Amniotic epithelial cell (primary cell): ENCODE results near the gene COL23A1.

ENCODE experiments used
- DNase-seq: peaks from one replicate; pipeline ENCODE4 v3.0.0-alpha.2; 2010; ENCODE audit warnings: low read depth

Gene COL23A1

DNA sequence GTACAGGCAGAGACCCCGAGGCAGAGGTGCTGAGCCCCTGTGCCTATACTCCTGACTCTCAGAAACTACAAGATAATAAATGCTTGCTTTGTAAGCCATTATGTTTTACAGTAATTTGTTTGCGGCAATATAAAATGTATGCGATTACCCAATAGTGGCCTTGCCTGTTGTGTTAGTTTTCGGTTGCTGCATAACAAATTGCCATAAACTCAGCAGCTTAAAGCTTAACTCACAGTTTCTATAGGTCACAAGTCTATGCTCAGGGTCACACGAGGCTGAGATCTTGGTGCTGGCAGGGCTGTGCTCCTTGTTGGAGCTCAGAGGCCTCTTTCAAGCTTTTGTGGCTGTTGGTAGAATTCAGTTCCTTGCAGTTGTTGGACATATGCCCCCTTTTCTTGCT lies 114.8 kb downstream of the COL23A1 start:
- no peak for DNase-seq

DNA sequence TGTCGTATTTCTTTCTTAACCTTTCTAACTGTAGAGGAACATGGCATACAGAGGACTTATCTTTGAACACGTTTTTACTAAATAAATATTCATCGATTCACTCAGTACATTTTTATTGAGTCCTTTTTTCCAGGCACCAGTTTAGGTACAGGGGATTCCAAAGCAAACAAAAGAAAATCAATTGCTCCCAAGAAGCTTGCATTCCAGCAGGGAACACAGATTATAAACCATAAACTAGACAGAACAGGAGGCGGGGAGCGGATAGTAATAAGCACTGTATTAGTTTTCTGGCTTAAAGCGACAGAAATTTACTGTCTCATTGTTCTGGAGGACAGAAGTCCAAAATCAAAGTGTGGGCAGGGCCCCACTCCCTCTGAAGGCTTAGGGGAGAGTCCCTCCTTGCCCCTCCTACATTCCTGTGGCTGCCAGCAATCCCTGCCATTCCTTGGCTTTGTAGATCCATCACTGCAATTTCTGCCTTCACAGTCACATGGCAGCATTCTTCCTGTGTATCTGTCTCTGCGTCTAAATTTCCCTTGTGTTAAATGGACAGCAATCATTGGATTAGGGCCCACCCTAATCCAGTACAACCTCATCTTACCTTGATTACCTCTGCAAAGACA lies 115.5 kb downstream of the COL23A1 start:
- no peak for DNase-seq

DNA sequence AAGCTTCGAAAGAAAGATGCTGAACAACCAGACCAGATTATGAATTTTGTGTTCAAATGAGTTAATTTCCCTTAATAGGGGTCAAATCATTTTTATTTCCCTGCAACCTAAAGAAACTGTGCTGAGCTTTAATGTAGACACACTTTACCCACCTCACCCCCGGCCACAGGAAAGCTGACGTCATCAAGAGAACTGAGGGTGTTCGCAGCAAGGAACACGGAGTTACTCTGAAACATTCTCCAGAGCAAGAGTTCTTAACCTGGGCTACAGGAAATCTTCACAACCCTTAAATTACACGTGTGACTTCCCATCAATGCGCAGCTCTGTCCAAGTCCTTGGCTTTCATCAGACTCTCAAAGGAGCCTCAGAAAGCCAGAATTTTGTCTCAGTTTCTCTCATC lies 116.3 kb downstream of the COL23A1 start:
- DNase-seq, result no peak

DNA sequence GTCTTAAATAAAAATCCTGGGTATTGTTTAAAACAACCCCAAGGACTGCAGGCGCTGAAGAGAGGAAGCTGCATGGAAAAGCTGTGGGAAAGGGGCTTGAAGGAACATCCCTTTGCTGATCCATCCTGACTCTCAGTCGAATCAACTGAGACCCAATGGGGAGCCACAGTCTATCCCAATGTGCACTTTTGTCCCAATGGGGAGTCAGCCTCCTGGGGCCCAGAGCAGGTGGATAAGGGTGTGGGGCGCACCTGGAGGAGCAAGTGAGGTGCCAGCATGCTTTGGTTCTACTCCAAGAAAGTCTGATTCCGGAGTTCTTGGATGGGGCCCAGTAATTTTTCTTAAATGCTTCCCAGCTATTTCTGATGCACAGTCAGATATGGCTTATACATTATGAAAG lies 118.1 kb downstream of the COL23A1 start:
- no peak for DNase-seq

DNA sequence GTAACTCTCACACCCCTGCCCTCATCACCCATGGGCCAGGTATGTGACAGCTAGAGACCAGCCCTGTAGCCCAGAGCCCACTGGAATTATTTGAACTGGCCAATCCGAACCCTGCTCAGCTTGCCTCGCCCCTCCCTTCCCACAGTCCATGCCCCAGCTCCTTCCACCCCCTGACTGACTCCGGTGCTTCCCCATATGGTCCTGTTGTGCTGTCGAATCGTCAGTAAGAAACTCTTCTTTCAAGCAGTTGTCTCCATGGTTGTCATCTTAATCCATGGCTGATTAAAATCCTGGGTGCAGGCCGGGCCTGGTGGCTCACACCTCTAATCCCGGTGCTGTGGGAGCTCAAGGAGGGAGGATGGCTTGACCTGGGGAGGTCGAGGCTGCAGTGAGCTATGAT lies 118.5 kb downstream of the COL23A1 start:
- DNase-seq, result no peak

DNA sequence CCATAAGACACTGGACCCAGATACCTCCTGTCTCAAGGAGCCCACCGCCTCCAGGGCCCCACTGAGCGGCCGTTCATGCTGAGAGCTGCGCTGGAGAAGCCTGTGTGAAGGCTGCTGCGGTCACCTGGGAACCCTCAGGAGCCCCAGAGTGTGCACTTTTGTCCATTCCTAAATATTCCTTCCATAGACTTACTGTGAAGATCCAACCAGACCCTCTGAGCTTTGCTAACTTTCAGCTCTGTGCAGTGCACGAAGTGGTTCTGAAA lies 119.5 kb downstream of the COL23A1 start:
- DNase-seq, result no peak

DNA sequence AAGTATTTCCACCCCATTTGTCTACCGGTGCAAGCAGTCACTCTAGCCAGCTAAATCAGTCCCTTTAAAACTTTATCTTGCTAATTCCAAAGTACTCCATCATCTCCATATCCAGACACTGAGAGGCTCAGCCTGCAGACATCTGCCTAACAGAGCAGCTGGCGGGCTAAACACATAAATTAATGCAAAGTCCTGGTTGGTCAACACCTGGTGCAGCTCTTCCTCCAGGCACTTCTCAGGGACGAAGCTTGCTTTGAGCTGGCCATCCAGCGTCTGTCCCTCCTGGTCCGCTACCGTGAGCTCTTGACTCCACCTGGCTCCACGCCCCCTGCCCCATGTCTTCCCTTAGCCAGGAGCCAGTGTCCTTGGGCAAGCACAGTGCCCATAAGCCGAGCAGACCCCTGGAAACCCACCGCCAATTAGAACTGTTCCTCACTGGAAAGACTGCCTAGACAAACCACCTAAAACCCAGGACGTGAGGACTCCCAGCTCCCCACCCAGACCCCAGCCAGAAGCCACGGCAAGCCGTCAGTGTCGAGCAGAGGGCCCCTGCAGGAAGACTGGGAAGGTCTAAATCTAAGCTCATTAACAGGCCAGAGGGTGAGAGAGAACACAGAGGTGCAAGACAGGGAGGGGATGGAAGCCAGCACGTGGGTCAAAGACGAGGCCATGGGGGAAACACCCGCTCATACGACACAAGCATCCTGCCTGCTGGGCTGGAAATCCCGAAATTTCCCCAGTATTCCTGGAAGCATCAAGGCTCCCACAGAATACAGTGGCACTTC lies 120.0 kb downstream of the COL23A1 start:
- DNase-seq, result no peak

DNA sequence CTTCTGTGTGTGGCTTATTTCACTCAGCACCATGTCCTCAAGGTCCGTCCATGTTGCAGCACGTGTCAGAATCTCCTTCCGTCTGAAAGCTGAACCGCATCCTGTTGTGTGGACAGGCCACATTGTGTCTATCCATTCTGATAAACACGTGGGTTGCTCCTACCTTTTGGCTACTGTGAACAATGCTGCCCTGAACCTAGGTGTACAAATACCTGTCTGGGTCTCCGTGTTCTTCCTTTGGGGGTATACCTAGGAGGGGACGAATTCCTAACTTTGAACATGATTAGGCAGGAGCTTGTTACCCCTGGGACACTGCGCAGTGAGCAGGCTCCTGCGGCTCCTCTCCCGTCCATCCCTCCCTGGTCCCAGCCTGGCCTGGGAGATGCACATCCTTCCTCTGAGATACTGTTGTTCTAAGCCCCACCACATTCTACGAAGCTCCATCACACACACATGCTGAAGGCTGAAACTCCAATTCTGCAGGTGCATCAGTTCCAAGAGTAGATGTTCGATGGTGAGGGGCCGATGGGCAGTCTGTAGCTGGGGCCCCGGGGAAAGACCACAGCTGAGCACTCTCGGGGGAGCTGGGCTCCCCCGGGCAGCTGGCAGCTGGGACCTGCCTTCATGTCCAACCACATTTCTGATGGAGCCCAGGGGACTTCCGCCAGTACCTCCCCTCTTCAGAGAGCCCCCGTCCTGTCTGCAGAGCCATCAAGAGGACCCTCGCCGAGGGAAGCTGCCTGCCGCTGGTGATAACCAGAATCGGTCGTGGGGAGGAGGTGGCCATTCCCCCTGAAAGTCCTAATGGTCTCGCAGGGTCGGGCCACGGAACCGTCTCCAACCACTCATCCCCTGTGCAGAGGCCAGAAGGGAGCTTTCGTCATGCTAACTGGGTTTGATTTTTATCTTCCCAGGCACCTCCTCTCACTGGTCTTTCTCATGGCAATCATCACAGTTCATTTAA lies 120.9 kb downstream of the COL23A1 start:
- DNase-seq, result no peak

DNA sequence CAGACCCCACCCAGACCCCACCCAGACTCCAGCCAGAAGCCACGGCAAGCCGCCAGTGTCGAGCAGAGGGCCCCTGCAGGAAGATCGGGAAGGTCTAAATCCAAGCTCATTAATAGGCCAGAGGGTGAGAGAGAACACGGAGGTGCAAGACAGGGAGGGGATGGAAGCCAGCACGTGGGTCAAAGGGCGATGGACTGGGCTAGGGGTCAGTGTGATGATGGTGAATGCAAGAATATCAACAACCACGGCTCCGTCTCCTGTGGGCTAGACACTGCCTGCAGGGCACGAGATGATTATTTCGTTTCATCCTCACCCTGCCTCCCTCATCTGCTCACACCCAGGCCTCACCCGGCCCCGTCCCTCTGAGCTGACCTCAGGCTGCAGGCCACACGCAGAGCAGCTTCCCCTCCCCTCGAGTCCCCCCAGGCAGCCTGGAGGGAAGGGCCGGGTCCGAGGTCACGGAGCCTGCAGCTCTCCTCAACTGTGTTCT lies 122.0 kb downstream of the COL23A1 start:
- no peak for DNase-seq

DNA sequence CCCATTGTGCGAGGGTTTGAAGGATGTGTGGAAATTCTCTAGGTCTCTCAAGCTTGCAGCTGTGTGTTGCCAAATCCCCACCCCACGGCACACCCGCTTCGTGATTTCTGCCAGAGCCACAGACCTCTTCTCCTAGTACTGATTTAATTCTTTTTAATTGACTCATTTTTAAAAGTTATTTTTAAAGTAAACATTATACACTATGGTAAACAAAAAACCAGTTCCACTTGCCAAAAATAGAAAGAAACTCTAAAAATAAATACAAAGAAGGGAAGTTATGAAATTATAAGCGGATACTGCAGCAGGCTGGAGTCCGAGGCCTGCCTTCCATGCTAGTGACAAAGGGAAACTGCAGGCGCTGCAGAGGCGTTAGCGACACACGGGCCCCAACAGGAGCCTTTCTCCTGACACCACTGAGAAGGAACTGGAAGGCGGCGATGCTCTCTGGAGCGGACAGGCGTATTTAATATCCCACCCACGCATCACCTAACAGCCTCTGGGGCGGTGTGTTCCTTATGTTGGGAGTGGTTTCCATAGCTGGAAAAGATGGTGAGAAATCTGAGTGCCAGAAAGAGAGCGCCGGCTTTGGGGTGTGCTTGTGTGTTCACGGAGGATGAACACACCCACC lies 122.5 kb downstream of the COL23A1 start:
- DNase-seq, result no peak

DNA sequence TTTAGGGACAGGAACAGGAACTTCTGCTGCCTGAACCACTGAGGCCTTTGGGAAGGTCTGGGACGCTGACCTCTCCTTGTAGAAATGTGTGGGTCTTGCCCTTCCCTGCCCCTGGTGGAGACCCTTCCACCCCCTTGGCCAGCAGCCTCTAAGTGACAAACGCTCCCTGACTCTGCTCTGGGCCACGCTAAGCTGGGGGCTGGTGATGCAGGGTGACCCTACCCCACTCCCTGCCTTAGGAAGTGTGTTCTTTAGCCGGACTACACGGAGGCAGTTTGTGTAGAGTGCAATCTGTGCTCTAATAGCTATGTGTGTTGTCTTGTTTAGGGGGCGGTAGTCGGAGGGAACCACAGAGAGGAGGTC lies 123.0 kb downstream of the COL23A1 start:
- DNase-seq, result no peak

DNA sequence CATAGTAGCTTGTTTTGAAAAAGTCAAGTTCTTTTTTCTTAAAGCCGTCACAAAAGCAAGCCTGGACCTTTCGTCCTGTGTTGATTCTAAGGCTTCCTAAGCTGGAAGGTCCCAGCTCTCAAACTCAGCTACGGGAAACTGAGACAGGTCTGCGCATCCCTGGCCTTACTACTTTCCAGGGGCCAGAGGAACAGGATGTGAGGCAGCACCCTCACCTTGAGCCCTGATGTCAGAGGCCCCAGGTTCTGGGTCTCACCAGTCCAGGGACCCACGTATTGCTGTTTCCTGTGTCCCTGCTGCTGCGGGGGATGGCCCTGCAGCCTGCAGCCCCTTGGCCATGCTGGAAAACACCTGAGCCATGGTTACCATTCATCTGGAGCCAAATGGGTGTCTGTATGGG lies 123.9 kb downstream of the COL23A1 start:
- DNase-seq, result no peak

DNA sequence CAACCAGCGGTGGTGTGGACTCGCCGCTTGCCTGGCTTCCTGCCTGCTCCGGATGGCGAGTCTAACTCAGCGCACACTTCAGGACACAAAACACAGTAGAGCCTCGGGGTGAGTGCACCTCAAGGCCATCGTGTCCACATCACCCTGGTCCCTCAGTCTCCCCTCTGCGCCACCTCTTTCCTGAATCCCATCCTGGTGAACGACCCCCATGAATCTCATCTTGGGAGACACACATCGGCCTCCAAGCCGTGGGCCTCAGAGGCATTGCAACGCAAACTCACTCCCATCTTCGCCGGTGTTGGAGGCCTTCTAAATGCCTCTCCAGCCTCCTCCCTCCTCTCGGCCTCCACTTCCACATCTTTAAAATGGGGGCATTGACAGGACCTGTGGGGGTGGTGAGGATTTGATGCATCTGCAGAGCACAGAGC lies 124.3 kb downstream of the COL23A1 start:
- DNase-seq, result no peak

DNA sequence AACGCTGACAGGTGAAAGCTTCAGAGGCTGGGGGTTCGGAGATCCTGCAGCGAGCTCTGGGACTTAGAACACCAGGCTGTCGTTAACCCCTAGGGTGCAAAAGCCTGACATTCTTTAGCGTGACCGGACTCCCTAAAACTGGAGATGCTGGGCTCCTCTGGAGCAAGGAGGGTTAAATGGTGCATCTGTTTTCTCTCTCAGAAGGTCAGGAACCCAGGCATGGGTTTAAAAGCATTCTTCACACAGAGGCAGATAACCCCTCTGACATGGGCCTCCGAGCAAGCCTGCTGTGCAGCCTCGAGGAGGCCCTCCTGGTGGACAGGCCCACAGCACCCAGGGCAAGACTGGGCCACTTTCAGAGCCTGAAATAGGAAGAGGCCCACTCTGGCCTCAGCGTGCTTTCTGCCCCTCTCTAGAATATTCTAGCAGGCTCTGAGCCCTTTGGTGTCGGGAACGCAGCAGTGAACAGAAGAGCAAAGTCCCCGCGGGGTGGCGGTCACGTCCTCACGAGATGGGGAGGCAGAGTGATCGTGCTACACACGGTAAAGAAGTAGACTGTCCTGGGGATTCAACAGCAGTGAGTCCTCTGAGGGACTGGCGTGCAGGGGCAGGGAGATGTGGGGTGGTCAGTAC lies 124.8 kb downstream of the COL23A1 start:
- DNase-seq, result no peak

DNA sequence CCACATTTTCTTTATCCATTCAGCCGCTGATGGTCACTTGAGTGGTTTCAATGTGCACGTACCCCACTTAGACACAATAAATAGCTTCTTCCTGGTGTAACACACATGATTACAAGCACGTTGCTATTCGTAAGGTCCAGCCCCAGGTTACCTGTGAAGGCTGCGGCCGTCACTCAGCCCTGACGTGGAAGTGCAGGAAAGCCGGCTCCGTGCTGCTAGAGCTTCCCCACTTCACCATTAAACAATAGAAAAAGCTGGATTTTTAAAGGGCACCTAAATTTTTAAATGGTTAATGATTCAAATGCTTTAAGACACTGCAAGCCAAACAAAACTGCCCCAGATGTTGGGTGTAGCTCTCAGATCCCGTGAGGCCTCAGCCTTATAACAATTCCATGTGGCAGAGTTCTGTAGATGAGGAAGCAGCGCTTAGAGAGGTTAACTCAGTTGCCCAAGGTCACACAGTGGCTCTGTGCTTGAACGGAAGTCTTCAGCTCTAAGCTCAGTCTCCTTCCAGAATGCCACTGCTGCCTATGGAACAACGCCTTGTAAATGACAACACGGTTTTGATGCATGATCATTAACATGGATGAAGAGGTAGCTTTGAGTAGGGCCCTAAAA lies 125.7 kb downstream of the COL23A1 start:
- no peak for DNase-seq

DNA sequence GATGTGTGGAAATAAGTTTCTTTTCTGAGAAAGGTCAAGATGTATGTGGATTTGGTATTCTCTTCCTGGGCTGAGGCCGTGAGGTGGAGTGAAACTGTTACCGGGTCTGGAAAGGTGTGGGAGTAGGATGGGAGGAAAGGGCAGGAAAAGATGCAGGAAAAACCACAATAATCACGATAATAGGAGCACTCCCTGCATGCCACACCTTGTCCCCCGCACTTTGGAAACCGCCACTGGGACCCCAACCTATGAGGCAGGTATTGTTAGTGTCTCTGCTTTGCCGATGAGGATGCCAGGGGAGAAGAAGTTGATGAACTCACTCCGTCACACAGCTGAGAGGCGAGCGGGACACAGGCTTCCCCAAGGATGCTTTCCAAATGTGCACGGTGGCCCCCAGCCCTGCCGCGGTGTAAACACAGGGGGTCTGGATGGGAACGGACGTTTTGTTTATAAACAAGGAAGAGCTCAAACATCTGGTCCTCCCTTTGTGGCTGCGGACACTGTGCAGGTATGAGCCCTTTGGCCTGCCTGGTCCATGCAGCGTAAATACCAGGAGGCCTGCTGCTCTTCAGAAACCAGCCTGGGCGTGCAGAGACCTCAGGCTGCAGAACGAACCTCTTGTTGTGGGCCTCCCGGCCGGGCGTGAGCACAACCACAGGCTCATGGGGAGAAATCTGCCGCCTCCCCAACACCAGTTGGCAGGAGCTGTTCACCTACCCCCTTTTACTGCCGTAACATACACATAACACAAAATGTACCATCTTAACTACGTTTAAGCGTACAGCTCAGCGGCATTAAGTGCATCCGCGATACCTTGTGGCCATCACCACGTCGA lies 126.7 kb downstream of the COL23A1 start:
- no peak for DNase-seq

DNA sequence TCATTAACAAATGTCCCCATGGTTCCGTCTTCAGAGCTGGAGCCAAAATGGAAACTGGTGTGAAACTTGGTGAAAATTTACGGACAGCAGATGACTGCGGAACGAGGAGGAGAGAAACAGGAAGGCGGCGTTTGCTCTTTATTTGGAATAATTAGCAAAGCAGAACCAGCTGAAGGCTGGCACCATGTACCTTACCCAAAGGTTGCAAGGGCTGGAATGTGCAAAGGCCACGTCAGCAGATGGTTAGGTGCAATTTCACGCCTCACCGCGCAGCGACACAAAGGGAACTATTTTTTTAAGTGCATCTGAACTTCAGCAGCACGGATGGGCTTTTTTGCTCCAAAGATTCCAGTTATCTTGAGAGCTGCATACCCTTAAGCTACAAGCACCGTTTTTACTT lies 127.4 kb downstream of the COL23A1 start:
- DNase-seq, result no peak

DNA sequence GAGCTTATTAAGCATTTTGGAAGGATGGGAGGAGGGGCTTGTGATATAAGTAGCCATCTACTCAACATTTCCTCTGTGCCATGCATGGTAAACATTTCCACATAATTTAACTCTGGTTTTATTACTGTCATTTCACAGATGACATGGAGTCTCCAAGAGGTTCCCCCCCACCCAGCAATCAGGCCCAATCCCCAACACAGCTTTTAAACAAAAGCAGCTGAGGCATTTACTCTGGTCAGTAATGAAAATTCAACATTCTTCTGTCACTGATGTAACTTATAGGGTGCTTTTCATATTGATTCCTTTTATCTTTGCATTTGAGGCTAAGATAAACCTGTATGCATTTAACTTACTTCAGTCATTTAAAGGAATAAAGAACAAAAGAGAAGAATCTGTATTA lies 128.1 kb downstream of the COL23A1 start:
- no peak for DNase-seq

DNA sequence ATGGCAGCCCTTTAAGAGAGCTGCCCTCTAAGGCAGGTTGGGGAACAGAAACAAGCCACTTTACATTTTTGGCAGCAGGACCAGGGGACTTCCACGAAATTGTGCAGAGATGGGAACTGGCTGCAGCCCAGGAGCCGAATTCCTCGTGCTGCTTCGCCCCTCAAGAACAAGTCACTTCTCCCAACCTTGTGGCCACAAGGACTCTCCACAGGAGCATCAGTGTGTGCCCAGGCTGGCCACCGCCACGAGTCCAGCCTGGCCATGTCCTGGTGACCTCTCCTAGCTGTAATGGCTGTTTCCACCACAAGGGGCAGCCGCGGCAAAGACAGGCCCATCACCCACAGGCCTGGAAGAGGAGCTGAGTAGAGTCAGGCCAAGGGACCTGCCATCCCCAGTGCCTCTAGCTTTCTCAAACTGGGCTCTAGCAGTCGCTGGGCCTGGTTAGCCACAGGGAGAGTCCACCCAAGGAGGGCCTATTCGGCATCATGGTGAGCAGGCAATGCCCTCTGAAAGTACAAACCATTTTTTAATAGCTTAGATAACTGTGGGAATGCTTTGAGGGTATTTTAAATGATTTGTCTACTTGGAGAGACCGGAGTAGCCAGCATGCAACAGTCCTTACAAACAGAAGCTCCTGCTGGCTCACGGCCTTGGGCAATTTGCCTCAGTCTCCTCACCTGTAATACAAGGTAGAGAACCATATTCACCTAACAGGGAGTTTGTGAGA lies 129.0 kb downstream of the COL23A1 start:
- DNase-seq, result no peak

DNA sequence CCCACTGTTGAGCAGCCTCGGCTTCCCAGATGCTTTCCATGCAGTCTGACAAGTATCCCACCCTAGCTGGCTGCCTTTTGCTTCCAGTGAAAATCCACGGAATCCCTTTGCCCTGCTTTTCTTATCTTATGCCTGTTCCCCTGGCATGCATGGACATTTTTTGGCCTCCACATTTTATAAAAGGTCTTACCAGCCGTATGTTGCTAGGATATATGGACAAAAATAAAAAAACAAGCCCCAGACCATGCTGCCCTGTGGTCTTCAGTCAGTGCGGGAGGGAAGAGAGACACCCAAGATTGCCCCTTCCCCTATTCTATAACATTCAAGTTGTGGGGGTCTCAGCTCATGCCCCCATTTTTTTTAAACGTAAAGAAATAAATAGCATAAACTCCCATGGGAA lies 129.6 kb downstream of the COL23A1 start:
- DNase-seq, result no peak
